WTC11 (cell line): ENCODE data around the gene CDK5.

Experiments
- CREM ChIP-seq: sonication (generic); formaldehyde crosslinking; IDR thresholded peaks from 2 replicates; pipeline ENCODE4 v1.8.1; 2022; ENCODE audit warnings: mild to moderate bottlenecking, missing genetic modification reagents, moderate library complexity
- FOXJ3 ChIP-seq: sonication (generic); formaldehyde crosslinking; IDR thresholded peaks from 2 replicates; pipeline ENCODE4 v1.9.0; 2021; ENCODE audit warnings: missing genetic modification reagents, mild to moderate bottlenecking, borderline replicate concordance
- HMGXB4 ChIP-seq: sonication (generic); formaldehyde crosslinking; IDR thresholded peaks from 2 replicates; pipeline ENCODE4 v1.8.1; 2023; ENCODE audit warnings: mild to moderate bottlenecking, moderate library complexity, missing genetic modification reagents
- NFE2L1 ChIP-seq: sonication (generic); formaldehyde crosslinking; IDR thresholded peaks from 2 replicates; pipeline ENCODE4 v1.8.1; 2023; ENCODE audit warnings: missing genetic modification reagents
- OVOL2 ChIP-seq: fragments of 250-450 bp; sonication (Bioruptor Pico); IDR thresholded peaks from 2 replicates; pipeline ENCODE4 v1.9.0; 2021; ENCODE audit warnings: mild to moderate bottlenecking, borderline replicate concordance
- SP1 ChIP-seq: sonication (generic); formaldehyde crosslinking; conservative IDR thresholded peaks from 2 replicates; pipeline ENCODE4 v1.8.1; 2022; ENCODE audit warnings: missing genetic modification reagents
- USF2 ChIP-seq: sonication (generic); formaldehyde crosslinking; IDR thresholded peaks from 2 replicates; pipeline ENCODE4 v1.8.1; 2023; ENCODE audit warnings: mild to moderate bottlenecking, missing genetic modification reagents, moderate library complexity
- ZNF232 ChIP-seq: sonication (generic); formaldehyde crosslinking; IDR thresholded peaks from 2 replicates; pipeline ENCODE4 v1.8.0; 2022; ENCODE audit warnings: mild to moderate bottlenecking, missing genetic modification reagents
- ZNF263 ChIP-seq: sonication (generic); formaldehyde crosslinking; IDR thresholded peaks from 2 replicates; pipeline ENCODE4 v1.8.1; 2022; ENCODE audit warnings: low read depth, mild to moderate bottlenecking, moderate library complexity, missing genetic modification reagents
- TF ChIP-seq, protein P1 (sequence below): sonication (generic); formaldehyde crosslinking; IDR thresholded peaks from 2 replicates; pipeline ENCODE4 v1.8.1; 2023; ENCODE audit warnings: mild to moderate bottlenecking, missing genetic modification reagents
- TF ChIP-seq, protein P2 (sequence below): fragments of 200-600 bp; IDR thresholded peaks from 2 replicates; pipeline ENCODE4 v1.8.0; 2022; ENCODE audit warnings: antibody characterized with exemption
- TF ChIP-seq, protein P3 (sequence below): sonication (generic); formaldehyde crosslinking; conservative IDR thresholded peaks from 2 replicates; pipeline ENCODE4 v1.8.1; 2023; ENCODE audit warnings: mild to moderate bottlenecking, low read depth, missing genetic modification reagents, moderate library complexity
- TF ChIP-seq, protein P4 (sequence below): sonication (generic); formaldehyde crosslinking; IDR thresholded peaks from 2 replicates; pipeline ENCODE4 v1.8.0; 2022; ENCODE audit warnings: missing genetic modification reagents
- TF ChIP-seq, protein P5 (sequence below): fragments of 250-450 bp; sonication (Bioruptor Pico); IDR thresholded peaks from 2 replicates; pipeline ENCODE4 v1.9.0; 2021; ENCODE audit warnings: mild to moderate bottlenecking

DNA sequence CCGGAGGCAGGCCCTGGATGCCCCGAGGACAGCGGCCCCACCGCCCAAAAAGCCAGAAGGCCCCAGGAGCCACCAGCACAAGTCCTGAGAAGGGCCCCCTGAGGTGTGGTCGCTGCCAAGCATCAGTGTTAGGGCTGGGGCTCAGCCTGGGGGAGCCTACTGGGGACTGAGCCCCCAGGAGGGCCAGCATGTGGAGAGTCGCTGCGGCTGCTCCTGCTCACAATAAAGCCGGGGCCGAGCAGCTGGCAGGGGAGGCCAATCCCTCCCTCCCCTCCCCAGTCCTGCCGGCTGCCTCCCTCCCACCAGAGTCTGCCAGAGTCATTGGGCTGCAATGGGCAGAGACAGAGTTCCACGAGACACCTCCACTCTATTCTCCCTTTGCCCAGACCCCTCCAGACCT, 12.4 kb downstream of the CDK5 start:
- TF ChIP-seq, protein P1, sequence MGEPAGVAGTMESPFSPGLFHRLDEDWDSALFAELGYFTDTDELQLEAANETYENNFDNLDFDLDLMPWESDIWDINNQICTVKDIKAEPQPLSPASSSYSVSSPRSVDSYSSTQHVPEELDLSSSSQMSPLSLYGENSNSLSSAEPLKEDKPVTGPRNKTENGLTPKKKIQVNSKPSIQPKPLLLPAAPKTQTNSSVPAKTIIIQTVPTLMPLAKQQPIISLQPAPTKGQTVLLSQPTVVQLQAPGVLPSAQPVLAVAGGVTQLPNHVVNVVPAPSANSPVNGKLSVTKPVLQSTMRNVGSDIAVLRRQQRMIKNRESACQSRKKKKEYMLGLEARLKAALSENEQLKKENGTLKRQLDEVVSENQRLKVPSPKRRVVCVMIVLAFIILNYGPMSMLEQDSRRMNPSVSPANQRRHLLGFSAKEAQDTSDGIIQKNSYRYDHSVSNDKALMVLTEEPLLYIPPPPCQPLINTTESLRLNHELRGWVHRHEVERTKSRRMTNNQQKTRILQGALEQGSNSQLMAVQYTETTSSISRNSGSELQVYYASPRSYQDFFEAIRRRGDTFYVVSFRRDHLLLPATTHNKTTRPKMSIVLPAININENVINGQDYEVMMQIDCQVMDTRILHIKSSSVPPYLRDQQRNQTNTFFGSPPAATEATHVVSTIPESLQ (CRISPR knock-in tag) = no peak
- TF ChIP-seq CREM (CRISPR knock-in tag) (no peak), HMGXB4 (CRISPR knock-in tag) (no peak), NFE2L1 (CRISPR knock-in tag) (no peak), ZNF232 (CRISPR knock-in tag) (no peak), OVOL2 (CRISPR knock-in tag) (no peak), FOXJ3 (CRISPR knock-in tag) (no peak), SP1 (CRISPR knock-in tag) (no peak), ZNF263 (CRISPR knock-in tag) (no peak), USF2 (CRISPR knock-in tag) (no peak)
- TF ChIP-seq, protein P2, sequence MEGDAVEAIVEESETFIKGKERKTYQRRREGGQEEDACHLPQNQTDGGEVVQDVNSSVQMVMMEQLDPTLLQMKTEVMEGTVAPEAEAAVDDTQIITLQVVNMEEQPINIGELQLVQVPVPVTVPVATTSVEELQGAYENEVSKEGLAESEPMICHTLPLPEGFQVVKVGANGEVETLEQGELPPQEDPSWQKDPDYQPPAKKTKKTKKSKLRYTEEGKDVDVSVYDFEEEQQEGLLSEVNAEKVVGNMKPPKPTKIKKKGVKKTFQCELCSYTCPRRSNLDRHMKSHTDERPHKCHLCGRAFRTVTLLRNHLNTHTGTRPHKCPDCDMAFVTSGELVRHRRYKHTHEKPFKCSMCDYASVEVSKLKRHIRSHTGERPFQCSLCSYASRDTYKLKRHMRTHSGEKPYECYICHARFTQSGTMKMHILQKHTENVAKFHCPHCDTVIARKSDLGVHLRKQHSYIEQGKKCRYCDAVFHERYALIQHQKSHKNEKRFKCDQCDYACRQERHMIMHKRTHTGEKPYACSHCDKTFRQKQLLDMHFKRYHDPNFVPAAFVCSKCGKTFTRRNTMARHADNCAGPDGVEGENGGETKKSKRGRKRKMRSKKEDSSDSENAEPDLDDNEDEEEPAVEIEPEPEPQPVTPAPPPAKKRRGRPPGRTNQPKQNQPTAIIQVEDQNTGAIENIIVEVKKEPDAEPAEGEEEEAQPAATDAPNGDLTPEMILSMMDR = no peak
- TF ChIP-seq, protein P3, sequence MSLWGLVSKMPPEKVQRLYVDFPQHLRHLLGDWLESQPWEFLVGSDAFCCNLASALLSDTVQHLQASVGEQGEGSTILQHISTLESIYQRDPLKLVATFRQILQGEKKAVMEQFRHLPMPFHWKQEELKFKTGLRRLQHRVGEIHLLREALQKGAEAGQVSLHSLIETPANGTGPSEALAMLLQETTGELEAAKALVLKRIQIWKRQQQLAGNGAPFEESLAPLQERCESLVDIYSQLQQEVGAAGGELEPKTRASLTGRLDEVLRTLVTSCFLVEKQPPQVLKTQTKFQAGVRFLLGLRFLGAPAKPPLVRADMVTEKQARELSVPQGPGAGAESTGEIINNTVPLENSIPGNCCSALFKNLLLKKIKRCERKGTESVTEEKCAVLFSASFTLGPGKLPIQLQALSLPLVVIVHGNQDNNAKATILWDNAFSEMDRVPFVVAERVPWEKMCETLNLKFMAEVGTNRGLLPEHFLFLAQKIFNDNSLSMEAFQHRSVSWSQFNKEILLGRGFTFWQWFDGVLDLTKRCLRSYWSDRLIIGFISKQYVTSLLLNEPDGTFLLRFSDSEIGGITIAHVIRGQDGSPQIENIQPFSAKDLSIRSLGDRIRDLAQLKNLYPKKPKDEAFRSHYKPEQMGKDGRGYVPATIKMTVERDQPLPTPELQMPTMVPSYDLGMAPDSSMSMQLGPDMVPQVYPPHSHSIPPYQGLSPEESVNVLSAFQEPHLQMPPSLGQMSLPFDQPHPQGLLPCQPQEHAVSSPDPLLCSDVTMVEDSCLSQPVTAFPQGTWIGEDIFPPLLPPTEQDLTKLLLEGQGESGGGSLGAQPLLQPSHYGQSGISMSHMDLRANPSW (CRISPR knock-in tag) = no peak
- TF ChIP-seq, protein P4, sequence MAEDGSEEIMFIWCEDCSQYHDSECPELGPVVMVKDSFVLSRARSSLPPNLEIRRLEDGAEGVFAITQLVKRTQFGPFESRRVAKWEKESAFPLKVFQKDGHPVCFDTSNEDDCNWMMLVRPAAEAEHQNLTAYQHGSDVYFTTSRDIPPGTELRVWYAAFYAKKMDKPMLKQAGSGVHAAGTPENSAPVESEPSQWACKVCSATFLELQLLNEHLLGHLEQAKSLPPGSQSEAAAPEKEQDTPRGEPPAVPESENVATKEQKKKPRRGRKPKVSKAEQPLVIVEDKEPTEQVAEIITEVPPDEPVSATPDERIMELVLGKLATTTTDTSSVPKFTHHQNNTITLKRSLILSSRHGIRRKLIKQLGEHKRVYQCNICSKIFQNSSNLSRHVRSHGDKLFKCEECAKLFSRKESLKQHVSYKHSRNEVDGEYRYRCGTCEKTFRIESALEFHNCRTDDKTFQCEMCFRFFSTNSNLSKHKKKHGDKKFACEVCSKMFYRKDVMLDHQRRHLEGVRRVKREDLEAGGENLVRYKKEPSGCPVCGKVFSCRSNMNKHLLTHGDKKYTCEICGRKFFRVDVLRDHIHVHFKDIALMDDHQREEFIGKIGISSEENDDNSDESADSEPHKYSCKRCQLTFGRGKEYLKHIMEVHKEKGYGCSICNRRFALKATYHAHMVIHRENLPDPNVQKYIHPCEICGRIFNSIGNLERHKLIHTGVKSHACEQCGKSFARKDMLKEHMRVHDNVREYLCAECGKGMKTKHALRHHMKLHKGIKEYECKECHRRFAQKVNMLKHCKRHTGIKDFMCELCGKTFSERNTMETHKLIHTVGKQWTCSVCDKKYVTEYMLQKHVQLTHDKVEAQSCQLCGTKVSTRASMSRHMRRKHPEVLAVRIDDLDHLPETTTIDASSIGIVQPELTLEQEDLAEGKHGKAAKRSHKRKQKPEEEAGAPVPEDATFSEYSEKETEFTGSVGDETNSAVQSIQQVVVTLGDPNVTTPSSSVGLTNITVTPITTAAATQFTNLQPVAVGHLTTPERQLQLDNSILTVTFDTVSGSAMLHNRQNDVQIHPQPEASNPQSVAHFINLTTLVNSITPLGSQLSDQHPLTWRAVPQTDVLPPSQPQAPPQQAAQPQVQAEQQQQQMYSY (CRISPR knock-in tag) = no peak
- TF ChIP-seq, protein P5, sequence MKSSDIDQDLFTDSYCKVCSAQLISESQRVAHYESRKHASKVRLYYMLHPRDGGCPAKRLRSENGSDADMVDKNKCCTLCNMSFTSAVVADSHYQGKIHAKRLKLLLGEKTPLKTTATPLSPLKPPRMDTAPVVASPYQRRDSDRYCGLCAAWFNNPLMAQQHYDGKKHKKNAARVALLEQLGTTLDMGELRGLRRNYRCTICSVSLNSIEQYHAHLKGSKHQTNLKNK (CRISPR knock-in tag) = no peak
